PC-9 (cell line): ENCODE data around the gene RFT1.

Experiments
- CTCF ChIP-seq: fragments of 200-600 bp; sonication (generic); conservative IDR thresholded peaks from 2 replicates; pipeline ENCODE4 v1.6.1; 2017; ENCODE audit warnings: mixed run types, antibody characterized with exemption, mild to moderate bottlenecking, moderate library complexity
- EZH2 ChIP-seq: fragments of 200-600 bp; sonication (generic); IDR thresholded peaks from 2 replicates; pipeline ENCODE4 v1.8.0; 2017; ENCODE audit warnings: antibody characterized with exemption, low read depth

GRCh38 chr3:53068176-53068575 lies 62.1 kb downstream of the RFT1 start:
- no peak for TF ChIP-seq CTCF
- TF ChIP-seq EZH2: no peak
